HepG2 (cell line): ENCODE measurements around the gene IFT52. TPM values are rescaled to one million over a fixed set of nuclear protein-coding genes. Genes with fewer than 3 reads are reported as not detected.
A peak's percentile ranks its signal among the peaks of the same experiment; 100 is the strongest.

ENCODE experiments used
- ARID5B ChIP-seq: IDR thresholded peaks from 2 replicates; pipeline ENCODE4 v1.4.0; 2020; ENCODE audit warnings: mild to moderate bottlenecking, missing genetic modification reagents
- BCL3 ChIP-seq: sonication (generic); formaldehyde crosslinking; IDR thresholded peaks from 2 replicates; pipeline ENCODE4 v1.5.1; 2020; ENCODE audit warnings: mild to moderate bottlenecking, missing genetic modification reagents, moderate library complexity
- CENPBD1 ChIP-seq: sonication (generic); formaldehyde crosslinking; IDR thresholded peaks from 2 replicates; pipeline ENCODE4 v1.8.0; 2022; ENCODE audit warnings: missing genetic modification reagents, low read depth, mild to moderate bottlenecking, borderline replicate concordance
- CSRNP2 ChIP-seq: sonication (generic); formaldehyde crosslinking; conservative IDR thresholded peaks from 2 replicates; pipeline ENCODE4 v1.8.0; 2022; ENCODE audit warnings: low read depth, missing genetic modification reagents
- DPF2 ChIP-seq: sonication (generic); formaldehyde crosslinking; IDR thresholded peaks from 2 replicates; pipeline ENCODE4 v1.4.0; 2020; ENCODE audit warnings: mild to moderate bottlenecking, low read depth, missing genetic modification reagents, borderline replicate concordance
- HDAC2 ChIP-seq: sonication (generic); formaldehyde crosslinking; IDR thresholded peaks from 2 replicates; pipeline ENCODE4 v1.4.0; 2020; ENCODE audit warnings: missing genetic modification reagents
- JDP2 ChIP-seq: sonication (generic); formaldehyde crosslinking; IDR thresholded peaks from 2 replicates; pipeline ENCODE4 v1.8.1; 2022; ENCODE audit warnings: missing genetic modification reagents, borderline replicate concordance
- MAZ ChIP-seq, 2 experiments: sonication (generic) in 1 of 2; formaldehyde crosslinking in 1 of 2; IDR thresholded peaks; 2 replicates each; pipeline versions ENCODE4 v1.5.0 to v1.6.1; 2012 to 2020; ENCODE audit warnings: low read depth in 2 of 2, mild to moderate bottlenecking in 2 of 2, borderline replicate concordance in 1 of 2, improper control_type of control experiment in 1 of 2, low read length in 1 of 2, missing genetic modification reagents in 1 of 2, moderate library complexity in 1 of 2
- MXD4 ChIP-seq: IDR thresholded peaks from 2 replicates; pipeline ENCODE4 v1.6.1; 2016; ENCODE audit warnings: mild to moderate bottlenecking, missing biosample characterization, missing genetic modification reagents
- SRSF4 ChIP-seq: fragments of 200-400 bp; formaldehyde crosslinking; IDR thresholded peaks from one replicate; pipeline ENCODE4 v1.6.1; 2018; ENCODE audit warnings: mild to moderate bottlenecking, low read depth, low read length, moderate library complexity; ENCODE audit not compliant: poor library complexity, severe bottlenecking
- TP53 ChIP-seq: sonication (generic); formaldehyde crosslinking; conservative IDR thresholded peaks from 2 replicates; pipeline ENCODE4 v1.4.0; 2020; ENCODE audit warnings: missing genetic modification reagents
- U2AF1 ChIP-seq: fragments of 200-400 bp; formaldehyde crosslinking; optimal IDR thresholded peaks from 2 replicates; pipeline ENCODE3; 2017; ENCODE audit warnings: mild to moderate bottlenecking, low read depth, low read length
- ZGPAT ChIP-seq: IDR thresholded peaks from 2 replicates; pipeline ENCODE4 v1.6.1; 2016; ENCODE audit warnings: mild to moderate bottlenecking
- ZMYM3 ChIP-seq: sonication (generic); formaldehyde crosslinking; IDR thresholded peaks from 2 replicates; pipeline ENCODE4 v1.5.1; 2020; ENCODE audit warnings: mild to moderate bottlenecking, missing genetic modification reagents
- ZNF30 ChIP-seq: sonication (generic); formaldehyde crosslinking; IDR thresholded peaks from 2 replicates; pipeline ENCODE4 v1.5.0; 2020; ENCODE audit warnings: mild to moderate bottlenecking, missing genetic modification reagents
- ZNF460 ChIP-seq: sonication (generic); formaldehyde crosslinking; IDR thresholded peaks from 2 replicates; pipeline ENCODE4 v1.5.1; 2020; ENCODE audit warnings: missing genetic modification reagents, mild to moderate bottlenecking, borderline replicate concordance
- ZNF510 ChIP-seq: sonication (generic); formaldehyde crosslinking; IDR thresholded peaks from 2 replicates; pipeline ENCODE4 v1.4.0; 2020; ENCODE audit warnings: low read depth, mild to moderate bottlenecking, missing genetic modification reagents
- ZNF768 ChIP-seq: sonication (generic); formaldehyde crosslinking; IDR thresholded peaks from 2 replicates; pipeline ENCODE4 v1.4.0; 2020; ENCODE audit warnings: missing genetic modification reagents
- ZSCAN30 ChIP-seq: sonication (generic); formaldehyde crosslinking; IDR thresholded peaks from 2 replicates; pipeline ENCODE4 v1.5.0; 2020; ENCODE audit warnings: mild to moderate bottlenecking, missing genetic modification reagents
- polyA plus RNA-seq, 8 experiments: library from polyadenylated mRNA; depleted of rRNA in 3 of 8; stranded (reverse) in 7 of 8; unstranded in 1 of 8; fragments of >200 nt; fragmentation: Illumina TruSeq in 4 of 8; extraction: Trizol in 4 of 8; gene quantifications; 2 replicates each; pipeline versions ENCODE4 v1.2.1 to v1.2.3, GENCODE V29; 2011 to 2016; ENCODE audit warnings: low read depth in 4 of 8, missing spikeins in 1 of 8, mixed read lengths in 1 of 8; ENCODE audit not compliant: insufficient read depth in 1 of 8
- total RNA-seq, 5 experiments: library from RNA; depleted of rRNA; stranded (reverse); fragments of >200 nt; fragmentation: Illumina TruSeq; extraction: Trizol; gene quantifications; 2 replicates each; pipeline ENCODE4 v1.2.3, GENCODE V29; 2016; ENCODE audit warnings: low read depth in 1 of 5

Gene IFT52
- total and polyA plus RNA-seq, 2 of the 13 experiments (the other 11 are each of a cell fraction or from before 2014, with no cell fraction given), result 48.0 to 64.0 TPM

GRCh38 chr20:43558412-43559146 is 32.2 kb upstream of the IFT52 start, which contains the start of gene SGK2 (continued):
- TF ChIP-seq BCL3 (CRISPR knock-in tag) (peak; percentile 54), TP53 (CRISPR knock-in tag) (no peak), SRSF4 (no peak), JDP2 (CRISPR knock-in tag) (no peak; the same call in 1 of the 2 replicates), ZNF460 (CRISPR knock-in tag) (no peak), DPF2 (CRISPR knock-in tag) (no peak), ZNF768 (CRISPR knock-in tag) (no peak; the same call in 1 of the 2 replicates), ARID5B (CRISPR knock-in tag) (peak; percentile 88), ZSCAN30 (peak; percentile 72; the same call in 1 of the 2 replicates), U2AF1 (no peak), CENPBD1 (CRISPR knock-in tag) (no peak), ZGPAT (CRISPR knock-in tag) (peak; percentile 55), CSRNP2 (CRISPR knock-in tag) (no peak), ZNF30 (CRISPR knock-in tag) (no peak), MXD4 (peak; percentile 84), MAZ (IDR thresholded peaks at IDR 0.05; ENCODE audit: borderline replicate concordance, low read depth, low read length) (0 out of 2 replicates have a peak, but pooled peaks have one; percentile 16), MAZ (CRISPR knock-in tag; IDR thresholded peaks at IDR 0.05; ENCODE audit: low read depth) (no peak), HDAC2 (peak; percentile 89), ZNF510 (CRISPR knock-in tag) (no peak; the same call in 1 of the 2 replicates), ZMYM3 (CRISPR knock-in tag) (peak; percentile 41)
